Muscle layer of colon (tissue), 2 donors: ENCODE data around the gene RUBCNL.

Source experiments
- H3K27ac ChIP-seq: one replicate; pipeline ENCODE4 v1.7.0; 2013; ENCODE audit warnings: low read depth, mild to moderate bottlenecking, low read length, moderate library complexity
- H3K27me3 ChIP-seq, 2 donors: one replicate each; pipeline ENCODE4 v1.7.0; 2013; ENCODE audit warnings: low read length in 2 of 2, mild to moderate bottlenecking in 2 of 2; ENCODE audit not compliant: insufficient read depth in 2 of 2, control insufficient read depth in 1 of 2
- H3K36me3 ChIP-seq: one replicate; pipeline ENCODE4 v1.7.0; 2013; ENCODE audit warnings: mild to moderate bottlenecking, low read length; ENCODE audit not compliant: insufficient read depth
- H3K4me1 ChIP-seq: one replicate; pipeline ENCODE4 v1.7.0; 2013; ENCODE audit warnings: mild to moderate bottlenecking, low read length; ENCODE audit not compliant: insufficient read depth
- H3K4me3 ChIP-seq, 2 donors: one replicate each; pipeline ENCODE4 v1.7.0; 2013; ENCODE audit warnings: low read length in 2 of 2, low read depth in 1 of 2, mild to moderate bottlenecking in 1 of 2, moderate library complexity in 1 of 2
- H3K9ac ChIP-seq: one replicate; pipeline ENCODE4 v1.7.0; 2013; ENCODE audit warnings: low read length
- H3K9me3 ChIP-seq: one replicate; pipeline ENCODE4 v1.7.0; 2013; ENCODE audit warnings: mild to moderate bottlenecking, low read length
- donor health status: abdominal sarcoma.
- donor health status: Adenocarcinoma of cecum.

The RUBCNL gene

GRCh38 chr13:46297361-46297811, 89.7 kb downstream of the RUBCNL start:
- Histone ChIP-seq H3K9ac (no peak overlapping the region), H3K4me1 (no peaks in the 10 kb centered on the region), H3K27ac (no peak overlapping the region), H3K4me3 (no peak overlapping the region), H3K9me3 (no peaks in the 10 kb centered on the region), H3K27me3 (no peaks in the 10 kb centered on the region), H3K36me3 (no peaks in the 10 kb centered on the region)

GRCh38 chr13:46296921-46297320, 90.1 kb downstream of the RUBCNL start:
- Histone ChIP-seq H3K9ac (no peak overlapping the region), H3K36me3 (no peaks in the 10 kb centered on the region), H3K27me3 (no peaks in the 10 kb centered on the region), H3K9me3 (no peaks in the 10 kb centered on the region), H3K4me3 (no peak overlapping the region), H3K27ac (no peak overlapping the region), H3K4me1 (no peaks in the 10 kb centered on the region)

- Histone ChIP-seq H3K27me3 (no peaks in the 10 kb centered on the region), H3K4me1 (no peaks in the 10 kb centered on the region), H3K9ac (no peak overlapping the region), H3K36me3 (no peaks in the 10 kb centered on the region), H3K9me3 (no peaks in the 10 kb centered on the region), H3K27ac (no peak overlapping the region), H3K4me3 (no peak overlapping the region)
Measured at GRCh38 chr13:46296115-46296822, 90.8 kb downstream of the RUBCNL start.

- no peak overlapping the region for H3K9ac ChIP-seq
- H3K36me3 ChIP-seq: no peaks in the 10 kb centered on the region
- H3K27ac ChIP-seq: no peak overlapping the region
- H3K9me3 ChIP-seq: no peaks in the 10 kb centered on the region
- H3K27me3 ChIP-seq: no peaks in the 10 kb centered on the region
- no peaks in the 10 kb centered on the region for H3K4me1 ChIP-seq
- no peak overlapping the region for H3K4me3 ChIP-seq
Measured at GRCh38 chr13:46295491-46296114, 91.4 kb downstream of the RUBCNL start.

GRCh38 chr13:46293436-46293835, 93.6 kb downstream of the RUBCNL start:
- Histone ChIP-seq H3K36me3 (no peaks in the 10 kb centered on the region), H3K9ac (no peak overlapping the region), H3K27me3 (no peaks in the 10 kb centered on the region), H3K4me3 (no peak overlapping the region), H3K27ac (no peak overlapping the region), H3K9me3 (no peaks in the 10 kb centered on the region), H3K4me1 (no peaks in the 10 kb centered on the region)
